ENCODE measurements around the gene KCNIP1.

Gene KCNIP1

DNA sequence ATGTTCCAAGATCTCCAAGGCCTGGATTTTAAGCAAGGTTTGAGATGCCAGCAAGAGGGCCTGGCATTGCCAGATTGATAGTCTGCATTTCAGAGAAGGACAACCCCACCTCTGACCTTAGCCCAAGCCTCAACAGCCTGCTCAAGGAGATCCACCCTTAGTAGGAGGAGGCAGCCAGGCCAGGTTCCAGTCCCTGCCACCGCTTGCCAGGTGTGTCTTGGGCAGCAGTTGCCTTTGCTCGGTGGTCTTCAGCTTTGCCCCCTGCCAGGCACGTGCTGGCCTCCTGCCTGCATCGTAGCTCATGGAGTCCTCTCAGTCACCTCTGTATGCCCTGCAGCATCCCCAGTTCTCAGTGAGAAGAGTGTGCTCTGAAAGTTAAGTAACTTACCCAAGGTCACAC lies 134.2 kb downstream of the KCNIP1 start:
- Histone ChIP-seq H3K4me1 (ENCODE audit: control insufficient read depth in 2 of 2, insufficient read depth in 2 of 2, low read length in 2 of 2) (peaks cover 0 to 5% of the 10 kb centered on the region in 2 donors), H3K9me3 (ENCODE audit: control insufficient read depth in 2 of 2, low read length in 2 of 2) (no peaks in the 10 kb centered on the region), H3K4me3 (ENCODE audit: low read length in 2 of 2) (no peak overlapping the region), H3K27ac (ENCODE audit: low read depth in 2 of 2, low read length in 2 of 2) (no peak overlapping the region), H3K36me3 (ENCODE audit: control insufficient read depth in 2 of 2, insufficient read depth in 2 of 2, low read length in 2 of 2) (no peaks in the 10 kb centered on the region), H3K27me3 (ENCODE audit: control insufficient read depth in 2 of 2, insufficient read depth in 2 of 2, low read length in 2 of 2) (peaks cover 0 to 1% of the 10 kb centered on the region in 2 donors), H3K9ac (ENCODE audit: low read depth in 1 of 2, low read length in 2 of 2) (no peak overlapping the region)

DNA sequence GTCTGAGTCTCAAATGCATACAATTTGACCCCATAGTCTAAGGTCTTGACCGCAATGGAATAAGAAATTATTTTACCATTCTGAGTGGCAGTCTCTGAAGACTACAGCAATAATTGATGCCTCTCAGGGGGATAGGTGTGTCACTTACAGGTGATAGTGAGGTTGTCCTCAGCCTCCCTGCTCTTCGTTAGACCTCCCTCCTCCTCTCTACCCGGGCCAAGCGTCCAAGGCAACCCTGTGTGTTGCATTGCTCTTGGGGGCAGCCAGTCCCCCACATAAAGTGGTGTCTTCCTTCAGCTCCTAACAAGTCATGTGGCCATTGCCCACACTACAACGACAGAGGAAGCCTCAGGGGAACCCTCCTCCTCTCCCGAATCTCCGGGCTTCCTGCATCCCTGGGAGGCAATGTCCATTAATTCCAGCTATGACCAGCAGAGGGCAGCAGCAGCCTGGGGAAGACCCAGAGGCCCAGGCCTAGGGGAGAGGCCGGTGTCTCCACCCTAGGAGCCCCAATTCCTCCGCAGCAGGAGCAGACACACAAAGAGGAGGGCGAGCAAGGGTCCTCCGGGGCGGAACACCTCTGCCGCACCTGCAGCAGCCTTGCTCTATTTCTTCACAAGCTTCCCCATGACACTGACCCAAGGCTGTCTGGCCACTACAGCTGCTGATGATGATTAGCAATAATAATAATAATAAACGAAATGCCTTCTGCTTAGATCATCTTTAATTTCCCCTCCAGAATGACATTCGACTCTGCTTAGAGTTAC lies 134.8 kb downstream of the KCNIP1 start:
- H3K27ac ChIP-seq (ENCODE audit: low read depth in 2 of 2, low read length in 2 of 2): no peak overlapping the region
- H3K27me3 ChIP-seq (ENCODE audit: control insufficient read depth in 2 of 2, insufficient read depth in 2 of 2, low read length in 2 of 2): peaks cover 0 to 7% of the 10 kb centered on the region in 2 donors
- H3K9ac ChIP-seq (ENCODE audit: low read depth in 1 of 2, low read length in 2 of 2): no peak overlapping the region
- H3K36me3 ChIP-seq (ENCODE audit: control insufficient read depth in 2 of 2, insufficient read depth in 2 of 2, low read length in 2 of 2): no peaks in the 10 kb centered on the region
- H3K9me3 ChIP-seq (ENCODE audit: control insufficient read depth in 2 of 2, low read length in 2 of 2): no peaks in the 10 kb centered on the region
- H3K4me1 ChIP-seq (ENCODE audit: control insufficient read depth in 2 of 2, insufficient read depth in 2 of 2, low read length in 2 of 2): peaks cover 0 to 2% of the 10 kb centered on the region in 2 donors
- no peak overlapping the region for H3K4me3 ChIP-seq (ENCODE audit: low read length in 2 of 2)

- Histone ChIP-seq H3K9me3 (ENCODE audit: control insufficient read depth in 2 of 2, low read length in 2 of 2) (no peaks in the 10 kb centered on the region), H3K4me3 (ENCODE audit: low read length in 2 of 2) (no peak overlapping the region), H3K9ac (ENCODE audit: low read depth in 1 of 2, low read length in 2 of 2) (no peak overlapping the region), H3K36me3 (ENCODE audit: control insufficient read depth in 2 of 2, insufficient read depth in 2 of 2, low read length in 2 of 2) (no peaks in the 10 kb centered on the region), H3K27me3 (ENCODE audit: control insufficient read depth in 2 of 2, insufficient read depth in 2 of 2, low read length in 2 of 2) (peaks cover 0 to 8% of the 10 kb centered on the region in 2 donors), H3K27ac (ENCODE audit: low read depth in 2 of 2, low read length in 2 of 2) (no peak overlapping the region), H3K4me1 (ENCODE audit: control insufficient read depth in 2 of 2, insufficient read depth in 2 of 2, low read length in 2 of 2) (peaks cover 0 to under 1% of the 10 kb centered on the region in 2 donors)
Measured at GRCh38 chr5:170639221-170639925, 135.6 kb downstream of the KCNIP1 start.

DNA sequence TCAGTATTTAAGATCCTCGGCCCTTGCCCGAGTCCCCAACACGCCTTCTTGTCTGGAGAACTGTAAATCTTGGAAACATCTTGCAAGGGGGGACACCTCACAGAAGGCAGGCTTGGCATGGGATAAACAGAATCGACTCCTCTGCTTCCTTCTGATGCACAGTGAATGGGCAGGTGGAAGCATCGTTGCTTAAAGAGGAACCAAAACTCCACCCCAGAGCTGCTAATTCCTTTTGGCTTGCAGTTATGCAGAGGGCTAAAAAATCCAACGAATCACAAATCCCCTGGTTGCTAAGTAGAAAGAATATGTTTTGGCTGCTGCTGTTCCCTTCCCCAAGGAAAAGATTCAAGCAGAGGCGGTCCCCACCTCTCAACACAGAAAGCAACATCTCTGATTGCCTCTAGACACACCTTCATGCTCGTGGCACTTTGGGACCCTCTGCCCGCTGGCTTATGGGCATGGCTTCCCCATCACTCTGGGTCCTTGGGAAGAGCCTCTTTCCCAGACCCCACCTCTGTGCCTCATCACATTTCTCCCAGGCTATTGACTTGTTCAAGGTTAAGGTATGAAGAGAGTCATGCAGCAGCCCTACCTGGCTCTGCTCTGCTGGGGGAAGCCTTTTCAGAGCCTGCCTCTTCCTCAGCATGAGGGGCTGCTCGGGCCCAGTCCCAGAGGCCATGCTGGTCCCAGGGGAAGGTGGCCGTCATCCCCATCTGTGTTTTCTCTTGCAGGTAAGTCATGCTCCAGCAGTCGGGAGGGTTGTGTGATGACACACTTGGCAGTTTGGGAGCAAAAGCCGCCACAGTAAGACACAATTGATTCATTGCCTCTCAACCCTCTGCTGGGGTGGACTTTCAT lies 137.1 kb downstream of the KCNIP1 start:
- H3K36me3 ChIP-seq (ENCODE audit: control insufficient read depth in 2 of 2, insufficient read depth in 2 of 2, low read length in 2 of 2): no peaks in the 10 kb centered on the region
- H3K27me3 ChIP-seq (ENCODE audit: control insufficient read depth in 2 of 2, insufficient read depth in 2 of 2, low read length in 2 of 2): peaks cover 0 to 8% of the 10 kb centered on the region in 2 donors
- H3K4me3 ChIP-seq (ENCODE audit: low read length in 2 of 2): no peak overlapping the region
- H3K4me1 ChIP-seq (ENCODE audit: control insufficient read depth in 2 of 2, insufficient read depth in 2 of 2, low read length in 2 of 2): no peaks in the 10 kb centered on the region
- no peak overlapping the region for H3K27ac ChIP-seq (ENCODE audit: low read depth in 2 of 2, low read length in 2 of 2)
- no peaks in the 10 kb centered on the region for H3K9me3 ChIP-seq (ENCODE audit: control insufficient read depth in 2 of 2, low read length in 2 of 2)
- no peak overlapping the region for H3K9ac ChIP-seq (ENCODE audit: low read depth in 1 of 2, low read length in 2 of 2)

- Histone ChIP-seq H3K4me3 (ENCODE audit: low read length in 2 of 2) (no peak overlapping the region), H3K36me3 (ENCODE audit: control insufficient read depth in 2 of 2, insufficient read depth in 2 of 2, low read length in 2 of 2) (no peaks in the 10 kb centered on the region), H3K27me3 (ENCODE audit: control insufficient read depth in 2 of 2, insufficient read depth in 2 of 2, low read length in 2 of 2) (peaks cover 0 to 8% of the 10 kb centered on the region in 2 donors), H3K9ac (ENCODE audit: low read depth in 1 of 2, low read length in 2 of 2) (no peak overlapping the region), H3K9me3 (ENCODE audit: control insufficient read depth in 2 of 2, low read length in 2 of 2) (no peaks in the 10 kb centered on the region), H3K4me1 (ENCODE audit: control insufficient read depth in 2 of 2, insufficient read depth in 2 of 2, low read length in 2 of 2) (no peaks in the 10 kb centered on the region), H3K27ac (ENCODE audit: low read depth in 2 of 2, low read length in 2 of 2) (no peak overlapping the region)
Measured at GRCh38 chr5:170641589-170642031, 137.8 kb downstream of the KCNIP1 start.

DNA sequence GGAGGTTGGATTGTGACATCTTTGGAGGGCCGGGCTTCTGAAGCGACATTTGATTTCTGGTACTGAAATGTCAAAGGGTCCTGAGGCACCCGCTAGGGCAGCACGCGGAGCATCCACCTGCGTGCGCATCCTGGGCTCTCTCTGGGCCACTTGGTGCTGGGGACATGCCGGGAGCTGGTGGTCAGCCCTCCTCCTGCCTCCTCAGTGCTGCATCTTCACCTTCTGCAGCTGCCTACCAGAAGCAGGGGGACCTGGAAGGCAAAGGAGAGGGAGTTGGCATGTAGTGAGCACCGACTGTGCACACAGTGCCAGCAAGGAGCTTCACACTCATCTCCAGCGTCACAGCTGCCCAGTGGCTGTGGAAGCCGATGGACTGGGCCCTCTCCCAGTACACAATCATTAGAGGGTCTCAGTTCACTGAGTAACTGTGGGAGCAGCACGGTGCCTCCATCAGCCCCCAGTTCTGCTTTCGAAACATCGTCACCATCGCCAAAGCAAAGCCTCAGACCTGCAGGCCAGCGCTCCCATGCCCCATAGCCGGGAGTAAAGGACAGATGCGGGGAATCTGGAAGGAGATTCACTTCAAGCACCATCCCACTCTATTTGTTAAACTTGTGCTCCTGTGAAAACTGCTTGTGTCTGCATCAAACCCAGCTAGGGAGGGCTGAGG lies 138.4 kb downstream of the KCNIP1 start:
- Histone ChIP-seq H3K27me3 (ENCODE audit: control insufficient read depth in 2 of 2, insufficient read depth in 2 of 2, low read length in 2 of 2) (peaks cover 0 to 8% of the 10 kb centered on the region in 2 donors), H3K4me1 (ENCODE audit: control insufficient read depth in 2 of 2, insufficient read depth in 2 of 2, low read length in 2 of 2) (no peaks in the 10 kb centered on the region), H3K27ac (ENCODE audit: low read depth in 2 of 2, low read length in 2 of 2) (no peak overlapping the region), H3K9me3 (ENCODE audit: control insufficient read depth in 2 of 2, low read length in 2 of 2) (no peaks in the 10 kb centered on the region), H3K9ac (ENCODE audit: low read depth in 1 of 2, low read length in 2 of 2) (no peak overlapping the region), H3K36me3 (ENCODE audit: control insufficient read depth in 2 of 2, insufficient read depth in 2 of 2, low read length in 2 of 2) (no peaks in the 10 kb centered on the region), H3K4me3 (ENCODE audit: low read length in 2 of 2) (no peak overlapping the region)

DNA sequence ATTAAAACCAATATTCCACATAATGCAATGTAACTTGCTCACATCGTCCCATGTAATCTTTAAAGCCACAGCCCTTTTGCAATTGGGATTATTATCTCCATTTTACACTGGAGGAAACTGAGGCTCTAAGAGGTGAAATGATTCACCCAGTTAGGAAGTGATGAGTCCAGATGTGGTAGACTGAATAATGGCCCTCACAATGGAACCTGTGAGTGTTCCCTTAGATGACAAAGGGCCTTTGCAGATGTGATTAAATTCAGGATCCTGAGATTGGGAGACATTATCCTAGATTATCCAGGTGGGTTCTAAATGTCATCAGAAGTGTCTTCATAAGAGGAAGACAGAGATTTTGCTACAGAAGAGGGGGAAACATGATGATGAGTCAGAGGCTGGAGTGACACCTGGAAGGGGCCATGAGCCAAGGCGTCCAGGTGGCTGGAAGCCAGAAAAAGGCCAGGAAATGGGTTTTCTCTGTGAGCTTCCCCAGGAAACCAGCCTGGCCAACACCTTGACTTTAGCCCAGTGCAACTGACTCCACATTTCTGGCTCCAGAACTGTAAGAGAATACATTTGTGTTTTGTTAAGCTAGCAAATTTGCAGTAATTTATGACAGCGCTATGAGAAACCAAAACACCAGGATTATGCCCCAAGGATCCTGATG lies 139.1 kb downstream of the KCNIP1 start:
- no peaks in the 10 kb centered on the region for H3K36me3 ChIP-seq (ENCODE audit: control insufficient read depth in 2 of 2, insufficient read depth in 2 of 2, low read length in 2 of 2)
- no peak overlapping the region for H3K4me3 ChIP-seq (ENCODE audit: low read length in 2 of 2)
- no peak overlapping the region for H3K27ac ChIP-seq (ENCODE audit: low read depth in 2 of 2, low read length in 2 of 2)
- H3K4me1 ChIP-seq (ENCODE audit: control insufficient read depth in 2 of 2, insufficient read depth in 2 of 2, low read length in 2 of 2): no peaks in the 10 kb centered on the region
- H3K27me3 ChIP-seq (ENCODE audit: control insufficient read depth in 2 of 2, insufficient read depth in 2 of 2, low read length in 2 of 2): peaks cover 0 to 8% of the 10 kb centered on the region in 2 donors
- no peak overlapping the region for H3K9ac ChIP-seq (ENCODE audit: low read depth in 1 of 2, low read length in 2 of 2)
- H3K9me3 ChIP-seq (ENCODE audit: control insufficient read depth in 2 of 2, low read length in 2 of 2): no peaks in the 10 kb centered on the region

DNA sequence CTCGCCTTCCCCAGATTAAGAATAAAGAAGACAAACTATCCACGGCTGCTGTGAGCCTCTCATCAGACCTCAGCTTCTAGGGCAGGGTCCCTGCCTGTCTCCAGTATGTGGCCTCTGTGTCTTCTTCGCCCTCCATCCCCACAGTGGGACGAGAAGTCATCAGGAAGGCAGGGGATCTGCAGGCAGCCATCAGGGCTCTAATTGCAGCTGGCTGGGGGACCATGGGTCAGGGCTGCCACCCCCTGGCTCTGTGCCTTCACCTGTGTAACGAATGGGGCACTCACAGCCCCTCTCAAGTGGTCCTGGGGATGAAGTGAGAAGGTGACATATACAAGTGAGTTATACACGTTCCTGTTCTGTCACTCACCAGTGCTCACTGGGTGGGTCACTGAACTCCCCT lies 139.8 kb downstream of the KCNIP1 start:
- H3K4me3 ChIP-seq (ENCODE audit: low read length in 2 of 2): no peak overlapping the region
- H3K27me3 ChIP-seq (ENCODE audit: control insufficient read depth in 2 of 2, insufficient read depth in 2 of 2, low read length in 2 of 2): peaks cover 0 to 8% of the 10 kb centered on the region in 2 donors
- H3K9ac ChIP-seq (ENCODE audit: low read depth in 1 of 2, low read length in 2 of 2): no peak overlapping the region
- H3K4me1 ChIP-seq (ENCODE audit: control insufficient read depth in 2 of 2, insufficient read depth in 2 of 2, low read length in 2 of 2): no peaks in the 10 kb centered on the region
- H3K9me3 ChIP-seq (ENCODE audit: control insufficient read depth in 2 of 2, low read length in 2 of 2): no peaks in the 10 kb centered on the region
- H3K27ac ChIP-seq (ENCODE audit: low read depth in 2 of 2, low read length in 2 of 2): no peak overlapping the region
- no peaks in the 10 kb centered on the region for H3K36me3 ChIP-seq (ENCODE audit: control insufficient read depth in 2 of 2, insufficient read depth in 2 of 2, low read length in 2 of 2)

GRCh38 chr5:170644501-170644900 lies 140.7 kb downstream of the KCNIP1 start:
- Histone ChIP-seq H3K9ac (ENCODE audit: low read depth in 1 of 2, low read length in 2 of 2) (no peak overlapping the region), H3K27me3 (ENCODE audit: control insufficient read depth in 2 of 2, insufficient read depth in 2 of 2, low read length in 2 of 2) (peaks cover 0 to 8% of the 10 kb centered on the region in 2 donors), H3K4me3 (ENCODE audit: low read length in 2 of 2) (no peak overlapping the region), H3K27ac (ENCODE audit: low read depth in 2 of 2, low read length in 2 of 2) (no peak overlapping the region), H3K4me1 (ENCODE audit: control insufficient read depth in 2 of 2, insufficient read depth in 2 of 2, low read length in 2 of 2) (no peaks in the 10 kb centered on the region), H3K9me3 (ENCODE audit: control insufficient read depth in 2 of 2, low read length in 2 of 2) (no peaks in the 10 kb centered on the region), H3K36me3 (ENCODE audit: control insufficient read depth in 2 of 2, insufficient read depth in 2 of 2, low read length in 2 of 2) (no peaks in the 10 kb centered on the region)

Measured in mucosa of rectum (tissue), 2 donors.